GM12878 (cell line): Measurements from ENCODE around the gene BBX. TPM values are rescaled to one million over a fixed set of nuclear protein-coding genes. Genes with fewer than 3 reads are reported as not detected.

Experiments
- ATAC-seq: fragments of 200-7000 bp; cut with Tn5 transposase; 3 replicates; pipeline ENCODE4 v1.9.1; 2020; ENCODE audit warnings: mild to moderate bottlenecking, moderate library complexity
- BruUV-seq: library from RNA; stranded (reverse); fragments of 400-500 nt; replicated peaks from 2 replicates; lab custom pipeline; 2021; lab: Mats Ljungman, UMichigan
- CTCF ChIA-PET: fragments of 300-600 bp; sonication (Branson Sonifier 250); formaldehyde crosslinking; extraction: SDS; loops from one replicate; lab custom pipeline; 2021; ENCODE audit warnings: inconsistent platforms; lab: Yijun Ruan, JAX
- POLR2A ChIA-PET: fragments of 350-600 bp; formaldehyde crosslinking; extraction: SDS; loops from one replicate; lab custom pipeline; 2021; ENCODE audit warnings: inconsistent platforms; lab: Charles Lee
- RAD21 ChIA-PET: fragments of 300-600 bp; sonication (Branson Sonifier 250); formaldehyde crosslinking; loops from one replicate; lab custom pipeline; 2023; ENCODE audit warnings: antibody characterized with exemption; ENCODE audit not compliant: unreplicated experiment; lab: Charles Lee
- SMC1A ChIA-PET: fragments of 300-600 bp; sonication (Branson Sonifier 250); formaldehyde crosslinking; loops from one replicate; lab custom pipeline; 2023; ENCODE audit not compliant: unreplicated experiment, uncharacterized antibody; lab: Charles Lee
- DNase-seq: peaks from one replicate; pipeline ENCODE4 v3.0.0-alpha.2; 2011; ENCODE audit warnings: low read depth, low spot score
- FAIRE-seq: peaks from 3 replicates; lab custom pipeline; 2011; peaks lifted over from hg19 to GRCh38; lab: Jason Lieb, UNC
- H2AFZ ChIP-seq: 2 replicates; pipeline ENCODE4 v1.6.0; 2011; ENCODE audit warnings: low read depth, low read length, control low read depth; ENCODE audit not compliant: control insufficient read depth
- H3K27ac ChIP-seq: 2 replicates; pipeline ENCODE4 v1.5.1; 2011; ENCODE audit warnings: control low read depth; ENCODE audit not compliant: control insufficient read depth, insufficient read depth
- H3K27me3 ChIP-seq, 2 experiments: replicated peaks in 1 of 2; 2 replicates each; pipeline versions ENCODE4 v1.6.0 to v1.6.1; 2011; ENCODE audit warnings: low read length in 1 of 2; ENCODE audit not compliant: control insufficient read depth in 2 of 2, insufficient read depth in 2 of 2
- H3K36me3 ChIP-seq, 2 experiments: 2 replicates each; pipeline ENCODE4 v1.5.1; 2011; ENCODE audit warnings: low read length in 1 of 2; ENCODE audit not compliant: control insufficient read depth in 2 of 2, insufficient read depth in 2 of 2
- H3K4me1 ChIP-seq: 2 replicates; pipeline ENCODE4 v1.6.1; 2011; ENCODE audit warnings: mild to moderate bottlenecking, low read length, moderate library complexity, mixed read lengths; ENCODE audit not compliant: control insufficient read depth, insufficient read depth
- H3K4me2 ChIP-seq: 2 replicates; pipeline ENCODE4 v1.6.0; 2011; ENCODE audit warnings: control low read depth; ENCODE audit not compliant: control insufficient read depth, insufficient read depth
- H3K4me3 ChIP-seq: fragments of 200-600 bp; sonication (generic); 2 replicates; pipeline ENCODE4 v1.5.1; 2016
- H3K79me2 ChIP-seq: 2 replicates; pipeline ENCODE4 v1.6.0; 2011; ENCODE audit warnings: low read length; ENCODE audit not compliant: control insufficient read depth, insufficient read depth
- H3K9ac ChIP-seq: 2 replicates; pipeline ENCODE4 v1.8.0; 2011; ENCODE audit warnings: low read length, control low read depth, mixed read lengths; ENCODE audit not compliant: control insufficient read depth, insufficient read depth
- H3K9me3 ChIP-seq: replicated peaks from 3 replicates; pipeline ENCODE4 v1.5.1; 2011; ENCODE audit warnings: mild to moderate bottlenecking, low read length; ENCODE audit not compliant: control insufficient read depth, insufficient read depth
- H4K20me1 ChIP-seq: 2 replicates; pipeline ENCODE4 v1.6.0; 2011; ENCODE audit not compliant: control insufficient read depth, insufficient read depth
- ATF7 ChIP-seq: fragments of 450-650 bp; IDR thresholded peaks from 2 replicates; pipeline ENCODE4 v1.6.1; 2016; ENCODE audit warnings: low read depth, mild to moderate bottlenecking
- BACH1 ChIP-seq: fragments of 450-650 bp; IDR thresholded peaks from 2 replicates; pipeline ENCODE4 v1.6.1; 2017; ENCODE audit warnings: mild to moderate bottlenecking, borderline replicate concordance
- BCL11A ChIP-seq: IDR thresholded peaks from 2 replicates; pipeline ENCODE4 v1.6.1; 2011; ENCODE audit warnings: low read depth, low read length
- BMI1 ChIP-seq: fragments of 450-650 bp; IDR thresholded peaks from 2 replicates; pipeline ENCODE4 v1.6.1; 2016; ENCODE audit warnings: mild to moderate bottlenecking, moderate library complexity, borderline replicate concordance
- CTCF ChIP-seq, 3 experiments: IDR thresholded peaks in 2 of 3; conservative IDR thresholded peaks in 1 of 3; 2 replicates each; pipeline ENCODE4 v1.5.1; 2011; ENCODE audit warnings: low read depth in 3 of 3, low read length in 3 of 3, mild to moderate bottlenecking in 3 of 3, control low read depth in 2 of 3, moderate library complexity in 2 of 3, inconsistent platforms in 1 of 3, mixed read lengths in 1 of 3; ENCODE audit not compliant: control insufficient read depth in 2 of 3, insufficient read depth in 1 of 3; ENCODE audit errors: extremely low read depth in 1 of 3
- EZH2 ChIP-seq: IDR thresholded peaks from 2 replicates; pipeline ENCODE4 v1.6.1; 2012; ENCODE audit warnings: low read depth, mild to moderate bottlenecking, control low read depth, inconsistent platforms, low read length, borderline replicate concordance; ENCODE audit not compliant: control insufficient read depth
- FOS ChIP-seq: IDR thresholded peaks from 3 replicates; pipeline ENCODE4 v1.6.1; 2011; ENCODE audit warnings: borderline replicate concordance; ENCODE audit not compliant: insufficient read length; ENCODE audit errors: extremely low read depth
- HSF1 ChIP-seq: fragments of 150-350 bp; IDR thresholded peaks from 2 replicates; pipeline ENCODE4 v1.6.1; 2014; ENCODE audit warnings: mild to moderate bottlenecking, low read depth, low read length
- JUNB ChIP-seq: IDR thresholded peaks from 2 replicates; pipeline ENCODE4 v1.6.1; 2016; ENCODE audit warnings: antibody characterized with exemption, mild to moderate bottlenecking
- NFXL1 ChIP-seq: fragments of 450-650 bp; IDR thresholded peaks from 2 replicates; pipeline ENCODE4 v1.6.1; 2017; ENCODE audit warnings: antibody characterized with exemption, mild to moderate bottlenecking, borderline replicate concordance
- NR2C2 ChIP-seq: IDR thresholded peaks from 2 replicates; pipeline ENCODE4 v1.6.1; 2011; ENCODE audit warnings: borderline replicate concordance, low read depth; ENCODE audit not compliant: control insufficient read depth, insufficient read length
- PAX8 ChIP-seq: fragments of 450-650 bp; IDR thresholded peaks from 2 replicates; pipeline ENCODE4 v1.6.1; 2017; ENCODE audit warnings: mild to moderate bottlenecking, moderate library complexity
- RCOR1 ChIP-seq: conservative IDR thresholded peaks from 2 replicates; pipeline ENCODE4 v1.6.1; 2012; ENCODE audit warnings: low read depth, low read length, improper control_type of control experiment
- RELA ChIP-seq: fragments of 450-650 bp; IDR thresholded peaks from 2 replicates; pipeline ENCODE4 v1.8.0; 2014; ENCODE audit warnings: borderline replicate concordance; ENCODE audit not compliant: partially characterized antibody
- SRF ChIP-seq, 2 experiments: IDR thresholded peaks; 2 replicates each; pipeline ENCODE4 v1.6.1; 2011; ENCODE audit warnings: low read depth in 2 of 2, low read length in 2 of 2, mild to moderate bottlenecking in 1 of 2, moderate library complexity in 1 of 2
- TCF7 ChIP-seq: IDR thresholded peaks from 2 replicates; pipeline ENCODE4 v1.6.1; 2014; ENCODE audit warnings: antibody characterized with exemption, borderline replicate concordance
- ZNF274 ChIP-seq: IDR thresholded peaks from one replicate; pipeline ENCODE4 v1.8.0; 2011; ENCODE audit not compliant: insufficient read length, insufficient read depth
- ZNF592 ChIP-seq: fragments of 450-650 bp; IDR thresholded peaks from 2 replicates; pipeline ENCODE4 v1.6.1; 2017; ENCODE audit warnings: mild to moderate bottlenecking, moderate library complexity
- in situ Hi-C: fragments of 300-500 bp; cut with MboI; formaldehyde crosslinking; loops from 9 replicates; pipeline ENCODE4 v1.14.3; 2018; ENCODE audit warnings: mixed read lengths
- intact Hi-C: fragments of 100-400 bp; cut with micrococcal nuclease; formaldehyde crosslinking; loops from one replicate; pipeline ENCODE4 v1.14.2; 2022; ENCODE audit not compliant: unreplicated experiment
- polyA plus RNA-seq, 11 experiments: library from polyadenylated mRNA; depleted of rRNA in 4 of 11; unstranded in 6 of 11; stranded (reverse) in 5 of 11; fragments of >200 nt; fragmentation: Nextera tagmentation in 4 of 11; fragmentation: Illumina TruSeq in 1 of 11; extraction: Ambion mirVana in 4 of 11; extraction: Trizol in 1 of 11; gene quantifications; 1 replicate in 1 of 11; 2 replicates in 10 of 11; pipeline versions ENCODE4 v1.2.1 to v1.2.3, GENCODE V29; 2011 to 2016; ENCODE audit warnings: inconsistent platforms in 2 of 11, missing spikeins in 2 of 11, low read depth in 1 of 11
- total RNA-seq, 4 experiments: library from RNA; depleted of rRNA in 3 of 4; stranded (reverse); fragments of >200 nt in 3 of 4; fragmentation: Illumina TruSeq in 1 of 4; extraction: Trizol in 1 of 4; gene quantifications; 2 replicates each; pipeline versions ENCODE4 v1.2.1 to v1.2.3, GENCODE V29; 2013 to 2021

The BBX gene
- total and polyA plus RNA-seq, 10 of the 15 experiments (the other 5 are each of a cell fraction or from before 2014, with no cell fraction given), result 13.3 to 38.5 (median 32.0) TPM

GRCh38 chr3:107630779-107631178, 108.0 kb downstream of the BBX start:
- FAIRE-seq, result no peak
- H3K4me3 ChIP-seq, result no peak overlapping the region
- DNase-seq, result no peak
- no peaks in the 10 kb centered on the region for H4K20me1 ChIP-seq
- RAD21 ChIA-PET, result interaction anchor here (3.9 kb wide), 1 partner anchor 46 kb away, joined by 17 read pairs; no protein-coding TSS in a partner anchor
- CTCF ChIA-PET, result interaction anchor here (1.1 to 8.1 kb wide), 7 partner anchors 11 to 218 kb away, joined by 3 to 47 read pairs (median 7); no protein-coding TSS in a partner anchor
- H3K9me3 ChIP-seq, result no peaks in the 10 kb centered on the region
- no peaks in the 10 kb centered on the region for H3K36me3 ChIP-seq
- H3K4me2 ChIP-seq, result no peak overlapping the region
- H3K27ac ChIP-seq, result no peak overlapping the region
- TF ChIP-seq ZNF592, result no peak
- TF ChIP-seq FOS, result no peak
- TF ChIP-seq HSF1, result no peak
- no peak for TF ChIP-seq CTCF (IDR thresholded peaks at IDR 0.05 in 2 of 3, conservative IDR thresholded peaks at IDR 0.05 in 1 of 3; ENCODE audit: control insufficient read depth in 2 of 3, extremely low read depth in 1 of 3, insufficient read depth in 1 of 3, low read depth in 3 of 3, low read length in 3 of 3)
- TF ChIP-seq JUNB, result no peak
- no peak for TF ChIP-seq SRF (IDR thresholded peaks at IDR 0.05; ENCODE audit: low read depth in 2 of 2, low read length in 2 of 2)
- no peak for TF ChIP-seq ATF7
- TF ChIP-seq BCL11A, result no peak
- no peak for TF ChIP-seq BMI1
- no peak for TF ChIP-seq TCF7
- TF ChIP-seq ZNF274, result no peak
- TF ChIP-seq RCOR1, result no peak
- no peak for TF ChIP-seq NR2C2
- TF ChIP-seq EZH2, result no peak
- no peak for TF ChIP-seq NFXL1
- TF ChIP-seq RELA, result no peak
- TF ChIP-seq PAX8, result no peak
- TF ChIP-seq BACH1, result no peak
- no peak overlapping the region for H2AFZ ChIP-seq
- in situ Hi-C loops (no loop called here), intact Hi-C loops (no loop called here)
- no peak for ATAC-seq
- no peaks in the 10 kb centered on the region for H3K27me3 ChIP-seq
- H3K9ac ChIP-seq, result no peak overlapping the region
- SMC1A ChIA-PET, result interaction anchor here (1.1 to 3.0 kb wide), 5 partner anchors 14 to 56 kb away, joined by 3 to 18 read pairs (median 7); no protein-coding TSS in a partner anchor
- peaks cover 2% of the 10 kb centered on the region for H3K79me2 ChIP-seq
- BruUV-seq, result no TSS peak
- POLR2A ChIA-PET, result interaction anchor here (1.0 to 1.2 kb wide), 2 partner anchors 11 to 30 kb away, joined by 3 to 4 read pairs; no protein-coding TSS in a partner anchor
- H3K4me1 ChIP-seq, result peaks cover 20% of the 10 kb centered on the region
